Stimulated activated effector memory CD8-positive, alpha-beta T cell treated with anti-CD3 and anti-CD28 coated beads, Interleukin-12 subunit alpha, Interleukin-12 subunit beta, amount 100 ng/mL, for 72 hours (primary cell): ENCODE results near the gene STK38.
"Not testable (repeated sequence)": the region's sequence is repeated elsewhere in the genome, so short reads cannot be mapped to it uniquely, and the experiment has no call there.

Experiments
- ATAC-seq: fragments of 150-1000 bp; cut with Tn5 transposase; 2 replicates; pipeline ENCODE4 v1.10.0; 2021
- DNase-seq, 2 donors: peaks; one replicate each; pipeline ENCODE4 v3.0.0; 2021 to 2022; ENCODE audit warnings: low spot score in 2 of 2
- H3K27ac Mint-ChIP-seq: one replicate; pipeline ENCODE4 v1.8.0; 2022; ENCODE audit warnings: mild to moderate bottlenecking, mixed read lengths
- H3K36me3 Mint-ChIP-seq: one replicate; pipeline ENCODE4 v1.8.0; 2022; ENCODE audit warnings: mild to moderate bottlenecking, mixed read lengths
- H3K4me1 Mint-ChIP-seq: one replicate; pipeline ENCODE4 v1.8.0; 2022; ENCODE audit warnings: mixed read lengths
- H3K4me3 Mint-ChIP-seq: one replicate; pipeline ENCODE4 v1.8.0; 2022; ENCODE audit warnings: mild to moderate bottlenecking, mixed read lengths
- H3K9me3 Mint-ChIP-seq: one replicate; pipeline ENCODE4 v1.8.0; 2022; ENCODE audit warnings: mixed read lengths

Gene STK38

DNA sequence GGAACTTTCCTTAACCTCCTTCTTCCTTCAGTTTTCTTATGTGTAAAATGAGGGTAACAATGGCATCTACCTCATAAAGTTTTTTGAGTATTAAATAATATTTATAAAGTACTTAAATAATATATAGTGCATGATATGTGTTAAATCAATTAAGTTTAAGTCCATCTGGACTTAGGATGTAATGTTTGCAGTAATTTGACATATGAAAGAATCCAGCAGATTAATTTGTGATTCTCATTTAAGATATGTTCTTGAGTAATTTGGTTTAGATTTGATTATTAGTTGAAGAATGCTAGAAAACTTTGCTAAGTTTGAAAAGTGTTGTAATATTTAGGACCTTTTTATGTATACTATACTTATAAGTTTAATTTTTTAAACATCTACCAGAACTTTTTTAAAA, 86.4 kb downstream of the STK38 start:
- Mint-ChIP-seq H3K27ac (no peak overlapping the region), H3K9me3 (no peaks in the 10 kb centered on the region), H3K4me3 (no peak overlapping the region), H3K4me1 (peaks cover 30% of the 10 kb centered on the region), H3K36me3 (peaks cover 9% of the 10 kb centered on the region)
- ATAC-seq (no peak), DNase-seq (no peak)

DNA sequence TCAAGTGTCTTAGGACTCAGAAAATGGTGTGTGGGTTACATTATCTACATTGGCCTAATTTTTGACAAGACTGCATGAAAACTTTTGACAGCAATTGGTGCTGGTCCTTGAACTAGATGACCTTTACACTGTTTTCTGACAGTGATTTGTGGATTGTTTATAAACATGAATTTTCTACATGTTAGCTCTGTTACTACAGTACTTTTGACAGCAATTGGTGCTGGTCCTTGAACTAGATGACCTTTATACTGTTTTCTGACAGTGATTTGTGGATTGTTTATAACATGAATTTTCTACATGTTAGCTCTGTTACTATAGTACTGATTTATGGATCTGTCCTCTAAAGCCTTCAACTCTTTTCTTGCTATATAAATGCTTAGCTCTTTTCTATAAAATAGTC, 87.8 kb downstream of the STK38 start:
- H3K4me1 Mint-ChIP-seq = peaks cover 27% of the 10 kb centered on the region

GRCh38 chr6:36455486-36456027, 91.7 kb downstream of the STK38 start:
- H3K4me3 Mint-ChIP-seq = no peak overlapping the region
- no peak for DNase-seq
- H3K9me3 Mint-ChIP-seq = no peaks in the 10 kb centered on the region
- peaks cover 8% of the 10 kb centered on the region for H3K4me1 Mint-ChIP-seq
- no peak for ATAC-seq
- peaks cover 47% of the 10 kb centered on the region for H3K36me3 Mint-ChIP-seq
- no peak overlapping the region for H3K27ac Mint-ChIP-seq

More for the DNA sequence above, 87.8 kb downstream of the STK38 start:
- Mint-ChIP-seq H3K4me3 (no peak overlapping the region), H3K27ac (no peak overlapping the region), H3K36me3 (peaks cover 14% of the 10 kb centered on the region), H3K9me3 (no peaks in the 10 kb centered on the region)
- DNase-seq (no peak), ATAC-seq (no peak)

- not testable (repeated sequence) for DNase-seq, ATAC-seq, H3K9me3 Mint-ChIP-seq, H3K4me3 Mint-ChIP-seq, H3K4me1 Mint-ChIP-seq, H3K27ac Mint-ChIP-seq
- H3K36me3 Mint-ChIP-seq = peaks cover 61% of the 10 kb centered on the region
Observed at GRCh38 chr6:36452897-36453296, 94.4 kb downstream of the STK38 start.

DNA sequence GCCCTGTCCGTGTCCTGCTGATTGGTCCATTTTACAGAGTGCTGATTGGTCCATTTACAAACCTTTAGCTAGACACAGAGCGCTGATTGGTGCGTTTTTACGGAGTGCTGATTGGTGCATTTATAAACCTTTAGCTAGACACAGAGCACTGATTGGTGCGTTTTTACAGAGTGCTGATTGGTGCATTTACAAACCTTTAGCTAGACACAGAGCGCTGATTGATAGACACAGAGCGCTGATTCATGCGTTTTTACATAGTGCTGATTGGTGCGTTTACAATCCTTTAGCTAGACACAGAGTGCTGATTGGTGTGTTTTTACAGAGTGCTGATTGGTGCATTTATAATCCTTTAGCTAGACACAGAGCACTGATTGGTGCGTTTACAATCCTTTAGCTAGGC, 98.1 kb downstream of the STK38 start:
- DNase-seq, H3K9me3 Mint-ChIP-seq, H3K27ac Mint-ChIP-seq, ATAC-seq, H3K4me3 Mint-ChIP-seq: not testable (repeated sequence)
- Mint-ChIP-seq H3K4me1 (peaks cover 18% of the 10 kb centered on the region), H3K36me3 (peaks cover 52% of the 10 kb centered on the region)

- H3K27ac Mint-ChIP-seq = peak overlapping the region; percentile 92
- H3K4me1 Mint-ChIP-seq = peaks cover 33% of the 10 kb centered on the region
- no peak for ATAC-seq
- H3K9me3 Mint-ChIP-seq = no peaks in the 10 kb centered on the region
- no peak for DNase-seq
- H3K4me3 Mint-ChIP-seq = peak overlapping the region; percentile 87
- peaks cover 31% of the 10 kb centered on the region for H3K36me3 Mint-ChIP-seq
Observed at GRCh38 chr6:36445621-36446020, 101.7 kb downstream of the STK38 start.

GRCh38 chr6:36444470-36444869, 102.8 kb downstream of the STK38 start:
- Mint-ChIP-seq H3K9me3 (no peaks in the 10 kb centered on the region), H3K27ac (peak overlapping the region; percentile 92), H3K4me3 (peak overlapping the region; percentile 87), H3K36me3 (peaks cover 25% of the 10 kb centered on the region), H3K4me1 (peaks cover 33% of the 10 kb centered on the region)
- no peak for DNase-seq
- ATAC-seq = no peak
